SU-DHL-6 (cell line): ENCODE results near the gene PPFIBP1.
"Not testable (repeated sequence)": the region's sequence is repeated elsewhere in the genome, so short reads cannot be mapped to it uniquely, and the experiment has no call there.

Source experiments
- H2AFZ ChIP-seq: fragments of 200-600 bp; sonication (generic); 2 replicates; pipeline ENCODE4 v1.6.1; 2014; ENCODE audit warnings: low read depth, mild to moderate bottlenecking, moderate library complexity, mixed read lengths, antibody characterized with exemption, low read length; ENCODE audit not compliant: severe bottlenecking
- H3F3A ChIP-seq: fragments of 200-600 bp; shearing (Covaris generic); 2 replicates; pipeline ENCODE4 v1.6.0; 2016; ENCODE audit warnings: antibody characterized with exemption, mild to moderate bottlenecking; ENCODE audit not compliant: insufficient read depth
- H3K27ac ChIP-seq: fragments of 200-600 bp; sonication (generic); 2 replicates; pipeline ENCODE4 v1.5.1; 2016; ENCODE audit warnings: low read depth, mild to moderate bottlenecking, low read length, moderate library complexity, mixed read lengths
- H3K27me3 ChIP-seq: fragments of 200-600 bp; sonication (generic), shearing (Covaris generic); 2 replicates; pipeline ENCODE4 v1.6.0; 2014; ENCODE audit warnings: mild to moderate bottlenecking, low read length
- H3K36me3 ChIP-seq: fragments of 200-600 bp; sonication (generic); 2 replicates; pipeline ENCODE4 v1.6.1; 2014; ENCODE audit warnings: mild to moderate bottlenecking, low read length, mixed read lengths
- H3K4me2 ChIP-seq: fragments of 300-600, 200-600 bp; shearing (Covaris generic), sonication (generic); 2 replicates; pipeline ENCODE4 v1.6.0; 2014; ENCODE audit warnings: low read length, low read depth, mild to moderate bottlenecking; ENCODE audit not compliant: poor library complexity, severe bottlenecking
- H3K4me3 ChIP-seq: fragments of 200-600 bp; sonication (generic); 2 replicates; pipeline ENCODE4 v1.5.1; 2014; ENCODE audit warnings: antibody characterized with exemption, low read length, mild to moderate bottlenecking, mixed read lengths; ENCODE audit not compliant: insufficient read depth, poor library complexity, severe bottlenecking
- H3K79me2 ChIP-seq: fragments of 200-600 bp; sonication (generic); 2 replicates; pipeline ENCODE4 v1.6.1; 2014; ENCODE audit warnings: mild to moderate bottlenecking, low read length, moderate library complexity; ENCODE audit not compliant: insufficient read depth
- H3K9ac ChIP-seq: fragments of 200-600 bp; sonication (generic); 2 replicates; pipeline ENCODE4 v1.7.0; 2014; ENCODE audit warnings: mild to moderate bottlenecking, low read length
- H3K9me2 ChIP-seq: fragments of 200-600 bp; sonication (generic); replicated peaks from 2 replicates; pipeline ENCODE4 v1.6.1; 2014; ENCODE audit warnings: low read length; ENCODE audit not compliant: insufficient read depth
- H3K9me3 ChIP-seq: fragments of 200-600 bp; sonication (generic); 2 replicates; pipeline ENCODE4 v1.6.1; 2014; ENCODE audit warnings: low read length, mixed read lengths; ENCODE audit not compliant: insufficient read depth
- H4K20me1 ChIP-seq: fragments of 200-600 bp; sonication (generic); 2 replicates; pipeline ENCODE4 v1.6.1; 2014; ENCODE audit warnings: low read depth, mild to moderate bottlenecking, antibody characterized with exemption, low read length, moderate library complexity, mixed read lengths
- EZH2phosphoT487 ChIP-seq: fragments of 200-600 bp; sonication (generic), shearing (Covaris generic); conservative IDR thresholded peaks from 2 replicates; pipeline ENCODE4 v1.6.1; 2018; ENCODE audit warnings: mild to moderate bottlenecking, antibody characterized with exemption, low read length, moderate library complexity, mixed read lengths
- TF ChIP-seq, protein P1 (sequence below): fragments of 200-600 bp; sonication (generic); IDR thresholded peaks from one replicate; pipeline ENCODE4 v1.5.1; 2017; ENCODE audit warnings: antibody characterized with exemption, mild to moderate bottlenecking, low read length, moderate library complexity; ENCODE audit not compliant: insufficient read depth, poor library complexity, severe bottlenecking

The PPFIBP1 gene

GRCh38 chr12:27583057-27583797 lies 59.2 kb downstream of the PPFIBP1 start:
- H3K4me2 ChIP-seq = no peak overlapping the region
- H3K36me3 ChIP-seq = no peaks in the 10 kb centered on the region
- H3K9ac ChIP-seq = no peak overlapping the region
- H3K4me3 ChIP-seq = no peak overlapping the region
- no peaks in the 10 kb centered on the region for H3F3A ChIP-seq
- H3K27ac ChIP-seq = no peak overlapping the region
- H3K9me2 ChIP-seq = no peaks in the 10 kb centered on the region
- H3K27me3 ChIP-seq = no peaks in the 10 kb centered on the region
- TF ChIP-seq EZH2phosphoT487 = no peak
- no peaks in the 10 kb centered on the region for H3K9me3 ChIP-seq
- no peaks in the 10 kb centered on the region for H3K79me2 ChIP-seq
- no peak overlapping the region for H2AFZ ChIP-seq
- no peaks in the 10 kb centered on the region for H4K20me1 ChIP-seq

DNA sequence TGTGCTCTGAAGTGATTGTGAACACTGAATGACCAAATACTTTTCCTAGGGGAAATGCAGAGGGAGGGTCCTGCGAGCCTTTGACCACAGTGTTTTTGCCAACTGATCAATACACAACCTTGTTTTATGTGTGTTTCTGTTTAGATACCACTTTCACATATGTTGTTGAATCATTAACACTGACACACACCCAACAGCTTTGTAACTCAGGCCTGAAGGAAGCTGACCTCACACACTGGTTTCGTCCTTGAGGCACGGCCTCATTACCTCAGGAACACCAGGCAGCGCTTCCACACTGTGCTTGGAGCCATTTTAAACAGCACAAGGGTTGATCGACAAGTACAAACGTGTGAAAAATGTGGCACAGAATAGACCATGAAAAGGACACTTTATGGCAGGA lies 60.0 kb downstream of the PPFIBP1 start:
- H3K27me3 ChIP-seq = no peaks in the 10 kb centered on the region
- H3K27ac ChIP-seq = no peak overlapping the region
- TF ChIP-seq, protein P1, sequence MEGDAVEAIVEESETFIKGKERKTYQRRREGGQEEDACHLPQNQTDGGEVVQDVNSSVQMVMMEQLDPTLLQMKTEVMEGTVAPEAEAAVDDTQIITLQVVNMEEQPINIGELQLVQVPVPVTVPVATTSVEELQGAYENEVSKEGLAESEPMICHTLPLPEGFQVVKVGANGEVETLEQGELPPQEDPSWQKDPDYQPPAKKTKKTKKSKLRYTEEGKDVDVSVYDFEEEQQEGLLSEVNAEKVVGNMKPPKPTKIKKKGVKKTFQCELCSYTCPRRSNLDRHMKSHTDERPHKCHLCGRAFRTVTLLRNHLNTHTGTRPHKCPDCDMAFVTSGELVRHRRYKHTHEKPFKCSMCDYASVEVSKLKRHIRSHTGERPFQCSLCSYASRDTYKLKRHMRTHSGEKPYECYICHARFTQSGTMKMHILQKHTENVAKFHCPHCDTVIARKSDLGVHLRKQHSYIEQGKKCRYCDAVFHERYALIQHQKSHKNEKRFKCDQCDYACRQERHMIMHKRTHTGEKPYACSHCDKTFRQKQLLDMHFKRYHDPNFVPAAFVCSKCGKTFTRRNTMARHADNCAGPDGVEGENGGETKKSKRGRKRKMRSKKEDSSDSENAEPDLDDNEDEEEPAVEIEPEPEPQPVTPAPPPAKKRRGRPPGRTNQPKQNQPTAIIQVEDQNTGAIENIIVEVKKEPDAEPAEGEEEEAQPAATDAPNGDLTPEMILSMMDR = no peak
- no peak for TF ChIP-seq EZH2phosphoT487
- no peaks in the 10 kb centered on the region for H3K9me3 ChIP-seq
- H3F3A ChIP-seq = no peaks in the 10 kb centered on the region
- no peak overlapping the region for H3K4me2 ChIP-seq
- no peak overlapping the region for H3K4me3 ChIP-seq
- no peaks in the 10 kb centered on the region for H3K9me2 ChIP-seq
- H3K79me2 ChIP-seq = no peaks in the 10 kb centered on the region
- no peaks in the 10 kb centered on the region for H3K36me3 ChIP-seq
- no peak overlapping the region for H2AFZ ChIP-seq
- H4K20me1 ChIP-seq = no peaks in the 10 kb centered on the region
- H3K9ac ChIP-seq = no peak overlapping the region

- Histone ChIP-seq H3K4me2 (no peak overlapping the region), H3F3A (no peaks in the 10 kb centered on the region), H3K79me2 (no peaks in the 10 kb centered on the region), H4K20me1 (no peaks in the 10 kb centered on the region), H3K27ac (no peak overlapping the region), H3K9me3 (no peaks in the 10 kb centered on the region), H3K36me3 (no peaks in the 10 kb centered on the region), H3K9me2 (no peaks in the 10 kb centered on the region), H3K4me3 (no peak overlapping the region), H3K9ac (no peak overlapping the region), H3K27me3 (no peaks in the 10 kb centered on the region), H2AFZ (no peak overlapping the region)
- TF ChIP-seq, protein P1 = no peak
- no peak for TF ChIP-seq EZH2phosphoT487
These were observed 61.8 kb downstream of the PPFIBP1 start for GRCh38 chr12:27585739-27586265.

GRCh38 chr12:27588075-27588730 lies 64.2 kb downstream of the PPFIBP1 start:
- not testable (repeated sequence) for H3K36me3 ChIP-seq, H3K79me2 ChIP-seq, H3K9me3 ChIP-seq, H3K9me2 ChIP-seq, H4K20me1 ChIP-seq, H3K27me3 ChIP-seq, H3K4me2 ChIP-seq, H2AFZ ChIP-seq, H3K9ac ChIP-seq, H3K27ac ChIP-seq, H3F3A ChIP-seq, H3K4me3 ChIP-seq
